COLO668 (cell line): Measurements from ENCODE around the gene USP7.
"Not testable (repeated sequence)": the region's sequence is repeated elsewhere in the genome, so short reads cannot be mapped to it uniquely, and the experiment has no call there.

Source experiments
- DNase-seq: peaks from one replicate; lab custom pipeline; 2025; ENCODE audit not compliant: unreplicated experiment; lab: John Stamatoyannopoulos, UW

USP7 gene

DNA sequence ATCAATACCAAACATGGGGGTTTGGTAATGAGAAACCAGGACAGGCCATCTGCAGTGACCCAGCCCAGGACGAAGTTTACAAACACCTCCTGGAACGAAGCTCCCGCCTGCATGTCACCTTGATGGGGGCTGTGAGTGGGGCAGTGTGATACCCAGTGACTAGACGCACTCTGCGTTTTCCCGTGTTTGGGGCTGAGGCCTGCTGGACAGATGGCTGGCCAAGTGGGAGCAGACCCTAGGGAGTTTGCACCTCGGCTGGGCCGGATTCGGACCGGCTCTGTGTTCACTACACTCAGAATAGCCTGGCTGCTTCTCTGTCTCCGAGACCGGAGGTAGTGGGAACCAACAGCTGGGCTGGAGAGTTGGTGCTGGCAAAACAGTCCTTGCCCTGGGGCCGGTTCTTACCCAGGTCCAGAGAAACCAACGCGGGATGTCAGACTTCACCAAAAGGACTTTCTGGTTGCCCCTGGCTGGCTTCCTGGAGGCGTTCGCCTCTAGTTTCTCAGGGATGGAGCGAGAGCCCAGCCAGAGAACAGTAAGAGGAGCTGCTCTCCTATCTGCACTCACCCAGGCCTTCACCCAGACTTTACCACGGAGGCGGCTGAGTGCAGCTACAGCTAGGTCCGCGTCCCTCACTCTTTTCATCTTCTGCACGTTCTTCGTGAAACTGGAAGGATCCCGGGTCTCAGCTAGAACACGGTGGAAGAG is 115.3 kb downstream of the USP7 start:
- DNase-seq = no peak

DNA sequence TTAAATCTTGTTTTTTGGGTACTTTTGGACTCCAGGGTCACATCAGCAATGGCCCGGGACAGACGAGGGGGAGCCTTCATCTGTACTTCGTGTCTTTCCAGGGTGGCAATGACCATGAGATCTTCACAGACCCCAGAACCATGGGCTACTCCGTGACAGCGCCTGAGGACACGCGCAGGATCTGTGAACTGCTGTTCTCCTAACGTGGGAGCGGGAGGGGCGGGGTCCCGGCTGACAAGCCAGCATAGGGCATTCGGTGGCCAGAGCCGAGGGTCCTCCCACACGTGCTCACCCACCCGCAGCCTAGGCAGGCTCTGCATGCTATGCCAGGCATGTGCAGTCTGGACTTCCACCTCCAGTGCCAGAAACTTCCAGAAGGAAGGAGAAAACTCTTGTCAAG is 116.1 kb downstream of the USP7 start:
- DNase-seq = no peak

DNA sequence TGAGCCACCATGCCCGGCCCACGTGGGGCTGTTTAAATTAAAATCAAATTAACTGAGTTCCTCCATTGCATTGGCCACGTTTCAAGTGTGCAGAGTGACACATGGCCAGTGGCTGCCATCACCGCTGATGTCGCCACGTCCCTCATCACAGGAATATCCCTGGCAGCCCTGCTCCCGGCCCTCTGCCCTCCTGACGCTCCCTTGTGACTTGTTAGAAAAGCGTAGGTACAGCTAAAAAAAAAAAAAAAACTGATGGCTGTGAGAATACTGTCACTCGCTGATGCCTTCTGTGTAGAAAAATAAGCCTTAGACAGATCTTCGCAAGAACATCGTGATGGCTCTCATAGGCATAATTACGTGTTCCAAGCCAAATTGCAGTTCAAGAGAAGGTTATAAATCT is 116.6 kb downstream of the USP7 start:
- no peak for DNase-seq

DNA sequence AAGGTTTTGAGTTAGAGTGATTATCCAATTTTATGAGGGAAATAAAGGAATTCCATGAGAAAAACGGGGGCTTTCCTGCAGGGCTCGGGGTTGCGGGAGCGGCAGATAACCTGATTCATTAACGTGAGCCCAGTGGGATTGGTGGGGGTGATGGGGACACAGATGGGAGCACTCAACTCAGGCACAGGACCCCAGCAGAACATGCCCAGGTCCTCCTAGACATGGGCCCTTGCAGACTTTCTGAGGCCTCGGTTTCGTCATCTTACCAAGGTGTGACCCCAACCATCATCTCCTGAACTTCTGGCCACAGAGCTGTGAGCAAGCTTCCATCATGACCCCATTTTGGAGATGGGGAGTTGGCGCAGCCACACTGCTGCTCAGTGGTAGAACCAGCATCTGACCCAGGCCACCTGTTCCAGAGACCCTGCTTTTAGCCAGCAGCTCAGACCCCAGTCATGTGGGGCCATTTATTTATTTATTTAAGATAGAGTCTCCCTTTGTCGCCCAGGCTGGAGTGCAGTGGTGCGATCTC is 117.2 kb downstream of the USP7 start:
- DNase-seq = no peak

DNA sequence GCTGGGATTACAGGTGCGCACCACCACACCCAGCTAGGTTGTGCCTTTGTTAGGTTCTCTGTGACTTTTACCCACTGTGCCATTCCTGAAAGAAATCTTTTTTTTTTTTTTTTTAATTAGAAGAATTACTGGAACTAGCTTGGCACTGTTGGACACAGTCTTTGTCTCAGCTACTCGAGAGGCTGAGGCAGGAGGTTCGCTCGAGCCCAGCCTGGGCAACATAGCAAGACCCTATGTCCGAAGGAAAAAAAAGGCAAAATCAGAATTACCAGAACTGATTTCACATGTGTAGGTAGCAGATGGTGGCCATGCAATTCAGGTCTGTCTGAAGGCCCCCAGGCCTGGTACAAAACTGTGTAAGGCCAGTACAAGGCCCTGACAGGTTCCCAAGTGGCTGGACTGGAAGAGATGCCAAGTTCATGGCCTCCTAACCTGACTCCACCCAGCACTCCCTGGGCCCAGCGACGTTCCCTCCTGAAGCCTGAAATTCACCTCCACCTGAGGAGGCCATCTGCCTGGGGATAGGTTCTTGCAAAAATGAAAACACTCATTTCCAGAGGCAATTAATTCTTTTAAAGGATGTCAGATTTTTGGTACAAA is 117.9 kb downstream of the USP7 start:
- no peak for DNase-seq

DNA sequence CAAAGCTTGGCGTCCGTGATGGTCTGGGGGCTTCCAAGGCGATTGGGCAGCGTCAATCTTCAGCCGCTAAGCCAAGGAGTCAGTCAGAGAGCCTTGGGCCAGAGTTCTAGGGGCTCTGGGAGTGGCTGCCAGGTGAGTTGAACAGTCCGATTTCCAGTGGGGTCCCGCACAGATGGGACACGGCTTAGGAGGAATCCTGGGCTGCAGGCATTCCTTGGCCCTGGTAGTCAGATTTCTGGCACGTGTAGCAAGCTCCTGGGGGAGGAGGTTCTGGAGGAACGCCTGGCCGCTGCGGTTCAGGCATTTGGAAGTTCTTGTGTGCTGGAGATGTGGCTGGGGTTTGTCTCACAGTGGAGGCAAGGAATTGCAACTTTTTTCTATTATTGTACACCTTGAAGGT is 120.4 kb downstream of the USP7 start:
- not testable (repeated sequence) for DNase-seq
